Skin epidermis (tissue), 12 donors: ENCODE results near the gene CTNNA1.
A peak's percentile ranks its signal among the peaks of the same experiment; 100 is the strongest.
"Not testable (repeated sequence)": the region's sequence is repeated elsewhere in the genome, so short reads cannot be mapped to it uniquely, and the experiment has no call there.

Experiments
- H3K27ac ChIP-seq, 21 experiments: fragments of 200-600 bp; sonication (generic) in 11 of 21; one replicate each; pipeline ENCODE4 v1.5.0; 2020; ENCODE audit warnings: mild to moderate bottlenecking in 3 of 21, inconsistent platforms in 2 of 21, moderate library complexity in 2 of 21
- H3K4me3 ChIP-seq, 7 experiments: fragments of 200-600 bp; sonication (generic) in 2 of 7; one replicate each; pipeline ENCODE4 v1.5.0; 2020; ENCODE audit warnings: inconsistent platforms in 2 of 7, mild to moderate bottlenecking in 2 of 7, moderate library complexity in 1 of 7

CTNNA1 gene

GRCh38 chr5:138803285-138803684 lies 50.1 kb downstream of the CTNNA1 start:
- no peak overlapping the region for H3K27ac ChIP-seq

GRCh38 chr5:138803935-138804334 lies 50.7 kb downstream of the CTNNA1 start:
- H3K27ac ChIP-seq = no peak overlapping the region
- H3K4me3 ChIP-seq = no peak overlapping the region

More at GRCh38 chr5:138803285-138803684, 50.1 kb downstream of the CTNNA1 start:
- no peak overlapping the region for H3K4me3 ChIP-seq

GRCh38 chr5:138805096-138805495 lies 51.9 kb downstream of the CTNNA1 start:
- Histone ChIP-seq H3K27ac (no peak overlapping the region), H3K4me3 (no peak overlapping the region)

- H3K27ac ChIP-seq = no peak overlapping the region
- H3K4me3 ChIP-seq = no peak overlapping the region
Observed at GRCh38 chr5:138807182-138807581, 54.0 kb downstream of the CTNNA1 start.

- no peak overlapping the region for H3K27ac ChIP-seq
- no peak overlapping the region for H3K4me3 ChIP-seq
Observed at GRCh38 chr5:138809391-138809790, 56.2 kb downstream of the CTNNA1 start.

GRCh38 chr5:138810861-138811260 lies 57.6 kb downstream of the CTNNA1 start:
- not testable (repeated sequence) for H3K27ac ChIP-seq, H3K4me3 ChIP-seq

- Histone ChIP-seq H3K4me3 (no peak overlapping the region), H3K27ac (no peak overlapping the region)
Observed at GRCh38 chr5:138815529-138815928, 62.3 kb downstream of the CTNNA1 start.

GRCh38 chr5:138817241-138817640 lies 64.0 kb downstream of the CTNNA1 start:
- Histone ChIP-seq H3K27ac (no peak overlapping the region), H3K4me3 (no peak overlapping the region)

GRCh38 chr5:138819081-138819480 lies 65.9 kb downstream of the CTNNA1 start:
- Histone ChIP-seq H3K27ac (peak overlapping the region in 1 of 21 experiments; percentile 4), H3K4me3 (no peak overlapping the region)

- H3K4me3 ChIP-seq = no peak overlapping the region
- H3K27ac ChIP-seq = no peak overlapping the region
Observed at GRCh38 chr5:138820695-138821094, 67.5 kb downstream of the CTNNA1 start.

GRCh38 chr5:138824516-138824915 lies 71.3 kb downstream of the CTNNA1 start:
- H3K27ac ChIP-seq = peak overlapping the region in 1 of 21 experiments; percentile 2
- no peak overlapping the region for H3K4me3 ChIP-seq

GRCh38 chr5:138824924-138825863 lies 72.0 kb downstream of the CTNNA1 start:
- H3K27ac ChIP-seq = peak overlapping the region in 1 of 21 experiments; percentile 2
- H3K4me3 ChIP-seq = no peak overlapping the region

GRCh38 chr5:138828556-138828955 lies 75.3 kb downstream of the CTNNA1 start:
- H3K27ac ChIP-seq = no peak overlapping the region
- no peak overlapping the region for H3K4me3 ChIP-seq

- Histone ChIP-seq H3K4me3 (no peak overlapping the region), H3K27ac (no peak overlapping the region)
Observed at GRCh38 chr5:138829341-138829740, 76.1 kb downstream of the CTNNA1 start.

- no peak overlapping the region for H3K4me3 ChIP-seq
- no peak overlapping the region for H3K27ac ChIP-seq
Observed at GRCh38 chr5:138831703-138832102, 78.5 kb downstream of the CTNNA1 start.

- no peak overlapping the region for H3K4me3 ChIP-seq
- no peak overlapping the region for H3K27ac ChIP-seq
Observed at GRCh38 chr5:138832218-138832617, 79.0 kb downstream of the CTNNA1 start.

- no peak overlapping the region for H3K27ac ChIP-seq
- H3K4me3 ChIP-seq = no peak overlapping the region
Observed at GRCh38 chr5:138833080-138833479, 79.9 kb downstream of the CTNNA1 start.

GRCh38 chr5:138833726-138834480 lies 80.7 kb downstream of the CTNNA1 start:
- H3K4me3 ChIP-seq = no peak overlapping the region

GRCh38 chr5:138834853-138835252 lies 81.6 kb downstream of the CTNNA1 start:
- H3K27ac ChIP-seq, H3K4me3 ChIP-seq: not testable (repeated sequence)

More at GRCh38 chr5:138833726-138834480, 80.7 kb downstream of the CTNNA1 start:
- no peak overlapping the region for H3K27ac ChIP-seq

GRCh38 chr5:138837160-138837559 lies 83.9 kb downstream of the CTNNA1 start:
- no peak overlapping the region for H3K27ac ChIP-seq
- H3K4me3 ChIP-seq = no peak overlapping the region

GRCh38 chr5:138840103-138840502 lies 86.9 kb downstream of the CTNNA1 start:
- Histone ChIP-seq H3K27ac (no peak overlapping the region), H3K4me3 (no peak overlapping the region)
